ENCODE results near the gene GRK1. TPM values are rescaled to one million over a fixed set of nuclear protein-coding genes. Genes with fewer than 3 reads are reported as not detected.

The GRK1 gene
- under 0.01 TPM in 1 of 2 replicates, not detected in the other for total RNA-seq

GRCh38 chr13:113666951-113667701 is at the start of gene GRK1:
TSS of gene GRK1 (plus strand) at chr13:113667219. CDS start at chr13:113667387, 168 bp downstream.

GRCh38 chr13:113657851-113658741 is 8.9 kb upstream of the GRK1 start, which contains the start of gene ATP4B:
TSS of gene ATP4B (minus strand) at chr13:113658198. CDS start at chr13:113658144, 54 bp downstream.

GRCh38 chr13:113758651-113759524 is 91.9 kb downstream of the GRK1 start, which contains the start of gene TMEM255B:
TSS of gene TMEM255B (plus strand) at chr13:113759226. CDS start at chr13:113759270, 44 bp downstream.

Other genes with a start within 250 kb of the GRK1 start
- gene ADPRHL1, start 213.7 kb upstream of the GRK1 start, total RNA-seq = 2.4 and 4.2 TPM in 2 replicates
- gene DCUN1D2, start 176.5 kb upstream of the GRK1 start, total RNA-seq = 11.8 and 12.0 TPM in 2 replicates
- 63.8 and 76.5 TPM in 2 replicates for gene TFDP1, start 82.5 kb upstream of the GRK1 start, total RNA-seq
- gene ATP4B, start 9.0 kb upstream of the GRK1 start, total RNA-seq = not detected in 2 replicates
- 9.3 and 12.2 TPM in 2 replicates for gene TMEM255B, start 92.0 kb downstream of the GRK1 start, total RNA-seq
- 211 and 262 TPM in 2 replicates for gene GAS6, start 196.9 kb downstream of the GRK1 start, total RNA-seq